H9 (cell line): ENCODE results near the gene TCIRG1. TPM values are rescaled to one million over a fixed set of nuclear protein-coding genes. Genes with fewer than 3 reads are reported as not detected.

Source experiments
- DNase-seq: peaks from one replicate; pipeline ENCODE4 v3.0.0-alpha.2; 2017
- H2AFZ ChIP-seq: one replicate; pipeline ENCODE4 v1.6.1; 2013; ENCODE audit warnings: mild to moderate bottlenecking, low read length, control low read depth, moderate library complexity
- H2AK5ac ChIP-seq: 2 replicates; pipeline ENCODE4 v1.6.1; 2013; ENCODE audit warnings: low read length, control low read depth, mixed read lengths; ENCODE audit not compliant: insufficient read length
- H2BK120ac ChIP-seq: one replicate; pipeline ENCODE4 v1.6.1; 2013; ENCODE audit warnings: low read depth, mild to moderate bottlenecking, low read length, control low read depth, inconsistent platforms; ENCODE audit not compliant: poor library complexity, severe bottlenecking
- H2BK12ac ChIP-seq: 2 replicates; pipeline ENCODE4 v1.6.1; 2013; ENCODE audit warnings: low read length, control low read depth, mixed read lengths, low read depth; ENCODE audit not compliant: insufficient read length
- H2BK15ac ChIP-seq: 2 replicates; pipeline ENCODE4 v1.6.1; 2013; ENCODE audit warnings: low read depth, low read length, control low read depth
- H2BK20ac ChIP-seq: one replicate; pipeline ENCODE4 v1.6.1; 2013; ENCODE audit warnings: low read depth, mild to moderate bottlenecking, low read length, control low read depth, inconsistent platforms; ENCODE audit not compliant: poor library complexity, severe bottlenecking
- H2BK5ac ChIP-seq: 2 replicates; pipeline ENCODE4 v1.6.1; 2013; ENCODE audit warnings: low read length, control low read depth, mixed read lengths; ENCODE audit not compliant: insufficient read length
- H3K14ac ChIP-seq: 2 replicates; pipeline ENCODE4 v1.6.1; 2013; ENCODE audit warnings: low read length, control low read depth; ENCODE audit not compliant: insufficient read depth
- H3K18ac ChIP-seq: 2 replicates; pipeline ENCODE4 v1.6.1; 2013; ENCODE audit warnings: low read depth, mild to moderate bottlenecking, mixed read lengths, low read length, control low read depth; ENCODE audit not compliant: insufficient read length
- H3K23ac ChIP-seq: 2 replicates; pipeline ENCODE4 v1.6.1; 2013; ENCODE audit warnings: low read length, control low read depth, mixed read lengths, low read depth; ENCODE audit not compliant: insufficient read length
- H3K23me2 ChIP-seq: 2 replicates; pipeline ENCODE4 v1.6.1; 2013; ENCODE audit warnings: low read depth, mild to moderate bottlenecking, mixed read lengths, low read length, control low read depth; ENCODE audit not compliant: insufficient read length, poor library complexity, severe bottlenecking
- H3K27ac ChIP-seq: 2 replicates; pipeline ENCODE4 v1.5.1; 2013; ENCODE audit warnings: low read length, control low read depth, mixed read lengths, low read depth; ENCODE audit not compliant: insufficient read length
- H3K27me3 ChIP-seq: 2 replicates; pipeline ENCODE4 v1.6.1; 2013; ENCODE audit warnings: low read length, control low read depth, inconsistent platforms; ENCODE audit not compliant: insufficient read depth
- H3K4ac ChIP-seq: 2 replicates; pipeline ENCODE4 v1.6.1; 2013; ENCODE audit warnings: low read depth, mild to moderate bottlenecking, control low read depth, inconsistent platforms, low read length, moderate library complexity
- H3K4me1 ChIP-seq: 2 replicates; pipeline ENCODE4 v1.6.1; 2013; ENCODE audit warnings: low read length, control low read depth, inconsistent platforms; ENCODE audit not compliant: insufficient read depth
- H3K4me2 ChIP-seq: 2 replicates; pipeline ENCODE4 v1.6.1; 2013; ENCODE audit warnings: low read length, control low read depth, mixed read lengths; ENCODE audit not compliant: insufficient read length, insufficient read depth
- H3K56ac ChIP-seq: 2 replicates; pipeline ENCODE4 v1.6.1; 2013; ENCODE audit warnings: low read depth, mild to moderate bottlenecking, mixed read lengths, low read length, control low read depth; ENCODE audit not compliant: insufficient read length
- H3K79me1 ChIP-seq: 2 replicates; pipeline ENCODE4 v1.6.1; 2013; ENCODE audit warnings: low read depth, mild to moderate bottlenecking, moderate library complexity, low read length, control low read depth, inconsistent platforms; ENCODE audit not compliant: insufficient read depth, poor library complexity, severe bottlenecking
- H3K79me2 ChIP-seq: 2 replicates; pipeline ENCODE4 v1.6.1; 2013; ENCODE audit warnings: low read length, control low read depth, inconsistent platforms; ENCODE audit not compliant: insufficient read depth
- H3K9ac ChIP-seq: 2 replicates; pipeline ENCODE4 v1.6.1; 2013; ENCODE audit warnings: low read length, control low read depth, mixed read lengths; ENCODE audit not compliant: insufficient read length; ENCODE audit errors: extremely low read depth
- H3K9me3 ChIP-seq: one replicate; pipeline ENCODE4 v1.6.1; 2013; ENCODE audit warnings: low read depth, low read length, inconsistent platforms; ENCODE audit not compliant: control insufficient read depth
- H3T11ph ChIP-seq: one replicate; pipeline ENCODE4 v1.6.1; 2013; ENCODE audit warnings: mild to moderate bottlenecking, low read length, control low read depth, inconsistent platforms
- H4K20me1 ChIP-seq: one replicate; pipeline ENCODE4 v1.6.1; 2013; ENCODE audit not compliant: control insufficient read depth, insufficient read length, insufficient read depth
- H4K5ac ChIP-seq: 2 replicates; pipeline ENCODE4 v1.6.1; 2013; ENCODE audit warnings: low read depth, mild to moderate bottlenecking, mixed read lengths, low read length, control low read depth; ENCODE audit not compliant: insufficient read length
- H4K8ac ChIP-seq: replicated peaks from 2 replicates; pipeline ENCODE4 v1.6.1; 2013; ENCODE audit warnings: low read length, control low read depth, mixed read lengths, low read depth; ENCODE audit not compliant: insufficient read length
- H4K91ac ChIP-seq: 2 replicates; pipeline ENCODE4 v1.6.1; 2013; ENCODE audit warnings: low read depth, mild to moderate bottlenecking, moderate library complexity, mixed read lengths, low read length, control low read depth; ENCODE audit not compliant: insufficient read length
- H3K27ac Mint-ChIP-seq, 3 experiments: 2 replicates in 2 of 3; 3 replicates in 1 of 3; pipeline ENCODE4 v1.8.0; 2020 to 2021; ENCODE audit warnings: mixed read lengths in 3 of 3, mild to moderate bottlenecking in 1 of 3, moderate library complexity in 1 of 3
- H3K27me3 Mint-ChIP-seq: 2 replicates; pipeline ENCODE4 v1.8.0; 2021; ENCODE audit warnings: low read depth, mild to moderate bottlenecking, moderate library complexity, mixed read lengths
- H3K36me3 Mint-ChIP-seq, 3 experiments: 2 replicates in 2 of 3; 3 replicates in 1 of 3; pipeline ENCODE4 v1.8.0; 2020 to 2021; ENCODE audit warnings: low read depth in 3 of 3, mixed read lengths in 3 of 3; ENCODE audit not compliant: insufficient read depth in 1 of 3
- H3K4me1 Mint-ChIP-seq, 2 experiments: 2 replicates each; pipeline ENCODE4 v1.8.0; 2020; ENCODE audit warnings: mixed read lengths in 2 of 2
- H3K4me3 Mint-ChIP-seq, 2 experiments: 2 replicates in 1 of 2; 3 replicates in 1 of 2; pipeline ENCODE4 v1.8.0; 2020 to 2021; ENCODE audit warnings: mild to moderate bottlenecking in 2 of 2, mixed read lengths in 2 of 2, moderate library complexity in 1 of 2
- H3K9me3 Mint-ChIP-seq, 2 experiments: 2 replicates in 1 of 2; 3 replicates in 1 of 2; pipeline ENCODE4 v1.8.0; 2020; ENCODE audit warnings: mild to moderate bottlenecking in 2 of 2, mixed read lengths in 2 of 2, moderate library complexity in 1 of 2
- CTCF ChIP-seq: fragments of 200-600 bp; sonication (generic); conservative IDR thresholded peaks from 3 replicates; pipeline ENCODE4 v1.8.0; 2021; ENCODE audit warnings: antibody characterized with exemption, mild to moderate bottlenecking
- WGBS: extraction: QIAGEN DNeasy Blood & Tissue Kit; methylation state at CpG from one replicate; pipeline ENCODE4 v1.1.7; 2013; ENCODE audit warnings: missing lambda C conversion rate, low lambda C conversion rate, mixed read lengths; ENCODE audit not compliant: insufficient read length; ENCODE audit errors: extremely low coverage; 5-methylcytosine and 5-hydroxymethylcytosine counted together
- total RNA-seq: library from RNA; stranded (reverse); gene quantifications from 2 replicates; pipeline ENCODE4 v1.2.1, GENCODE V29; 2021

Gene TCIRG1
- total RNA-seq, 1 experiment from 2014 or later: 24.4 TPM

- Mint-ChIP-seq H3K27ac (peak overlapping the region in 1 of 3 experiments; percentile 85; a peak in 1 of 7 replicates), H3K4me1 (peaks cover 17 to 21% of the 10 kb centered on the region in 2 experiments), H3K27me3 (no peaks in the 10 kb centered on the region), H3K36me3 (peaks cover 11 to 34% (median 16%) of the 10 kb centered on the region in 3 experiments; a peak in 6 of 7 replicates), H3K4me3 (peak overlapping the region in 1 of 2 experiments; percentile 35; a peak in 3 of 5 replicates), H3K9me3 (no peaks in the 10 kb centered on the region)
- Histone ChIP-seq H3K27ac (no peak overlapping the region), H4K20me1 (no peaks in the 10 kb centered on the region), H3K4me1 (no peaks in the 10 kb centered on the region; the same call in 1 of the 2 replicates), H2BK12ac (no peak overlapping the region), H3K14ac (no peak overlapping the region), H3K18ac (no peak overlapping the region), H3K9me3 (no peaks in the 10 kb centered on the region), H2BK5ac (no peak overlapping the region), H4K91ac (no peak overlapping the region), H3K27me3 (no peaks in the 10 kb centered on the region), H2BK20ac (no peak overlapping the region), H3K23me2 (peaks cover 8% of the 10 kb centered on the region), H2AFZ (no peak overlapping the region), H3K79me2 (no peaks in the 10 kb centered on the region), H3K9ac (no peak overlapping the region), H3K56ac (no peak overlapping the region), H2AK5ac (no peak overlapping the region), H3K4me2 (no peak overlapping the region), H3K23ac (no peak overlapping the region), H3K79me1 (peaks cover 5% of the 10 kb centered on the region), H3K4ac (no peak overlapping the region), H2BK120ac (no peak overlapping the region), H3T11ph (no peak overlapping the region), H4K8ac (no peak overlapping the region), H4K5ac (no peak overlapping the region), H2BK15ac (no peak overlapping the region)
- no peak for DNase-seq
- TF ChIP-seq CTCF: no peak
- no CpG with 5 or more reads among the region's 12 CpGs for WGBS
Observed at GRCh38 chr11:68033708-68034045, 5.1 kb upstream of the TCIRG1 start.
